ENCODE results near the gene ZHX3. TPM values are rescaled to one million over a fixed set of nuclear protein-coding genes. Genes with fewer than 3 reads are reported as not detected.

Gene ZHX3
- total and polyA plus RNA-seq, 2 of the 13 experiments (the other 11 are each of a cell fraction or from before 2014, with no cell fraction given), result 8.4 to 11.7 TPM

DNA sequence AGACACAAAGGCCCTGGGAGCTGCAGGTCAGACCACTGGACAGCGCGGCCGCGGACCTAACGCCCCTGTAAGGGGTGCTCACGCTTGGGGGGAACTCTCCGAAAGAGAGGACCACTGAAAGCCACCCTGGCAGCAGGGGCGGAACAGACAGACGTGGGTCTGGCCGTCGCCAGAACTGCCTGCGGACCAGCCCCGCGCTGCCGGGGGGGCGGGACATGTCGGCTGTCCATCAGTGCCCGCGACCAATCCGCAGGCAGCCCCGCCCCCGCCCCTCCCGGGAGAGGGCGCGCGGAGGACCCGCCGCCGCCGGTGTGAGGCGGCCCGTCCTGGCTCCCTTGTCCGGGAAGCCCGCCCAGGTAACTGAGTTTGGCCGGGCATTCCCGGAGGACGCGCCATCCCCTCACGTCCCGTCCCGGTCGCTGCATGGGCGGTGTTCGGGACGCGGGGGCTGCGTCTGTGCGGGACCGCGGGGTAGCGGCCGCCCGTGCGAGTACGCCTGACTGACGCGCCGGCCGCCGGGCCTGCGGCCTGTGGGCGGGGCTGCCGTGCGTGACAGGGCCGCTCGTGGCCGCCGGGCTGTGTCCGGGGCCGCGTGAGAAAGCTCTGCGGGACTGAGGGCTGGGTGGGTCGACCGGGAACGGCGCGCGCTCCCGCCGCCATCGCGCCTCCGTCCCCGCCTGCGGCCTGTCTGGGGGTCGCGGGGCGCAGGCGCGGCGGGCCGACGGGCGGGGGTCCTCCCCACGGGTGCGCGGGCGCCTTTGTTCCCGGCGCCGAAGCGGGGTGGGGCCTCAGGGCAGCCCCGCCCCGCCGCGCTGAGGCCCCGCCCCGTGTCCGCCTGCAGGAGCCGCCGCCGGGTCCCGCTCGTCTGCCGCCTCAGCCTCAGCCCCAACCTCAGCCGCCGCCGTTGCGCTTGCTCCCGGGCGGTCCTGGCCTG lies 180.6 kb downstream of the ZHX3 start, which contains the start of gene PLCG1 (continued):
- TF ChIP-seq RERE (CRISPR knock-in tag; IDR thresholded peaks at IDR 0.05; ENCODE audit: low read depth) (no peak), ZNF276 (CRISPR knock-in tag; IDR thresholded peaks at IDR 0.05; ENCODE audit: low read depth) (peak; percentile 36; the same call in 1 of the 2 replicates), AGO1 (IDR thresholded peaks at IDR 0.05; ENCODE audit: low read depth, low read length, poor library complexity, severe bottlenecking) (no peak), ZNF292 (CRISPR knock-in tag; IDR thresholded peaks at IDR 0.05; ENCODE audit: borderline replicate concordance, low read depth) (no peak; the same call in 1 of the 2 replicates), SETDB1 (CRISPR knock-in tag; IDR thresholded peaks at IDR 0.05; ENCODE audit: borderline replicate concordance) (no peak), JUN (CRISPR knock-in tag; IDR thresholded peaks at IDR 0.05) (no peak; the same call in none of the 2 replicates), RAD21 (CRISPR knock-in tag; IDR thresholded peaks at IDR 0.05) (peak; percentile 64; the same call in 1 of the 2 replicates), U2AF1 (optimal IDR thresholded peaks at IDR 0.05; ENCODE audit: low read depth, low read length) (peak; percentile 81), NCOA1 (CRISPR knock-in tag; IDR thresholded peaks at IDR 0.05) (no peak), MIER2 (CRISPR knock-in tag; IDR thresholded peaks at IDR 0.05) (0 out of 2 replicates have a peak, but pooled peaks have one; percentile 57), NFKB2 (CRISPR knock-in tag; IDR thresholded peaks at IDR 0.05; ENCODE audit: borderline replicate concordance) (peak; percentile 88; the same call in 1 of the 2 replicates), ZBTB2 (CRISPR knock-in tag; IDR thresholded peaks at IDR 0.05; ENCODE audit: low read depth) (peak; percentile 84; the same call in 1 of the 2 replicates), ZNF512 (CRISPR knock-in tag; IDR thresholded peaks at IDR 0.05) (no peak), GLI4 (CRISPR knock-in tag; IDR thresholded peaks at IDR 0.05; ENCODE audit: borderline replicate concordance) (peak; percentile 8; the same call in 1 of the 2 replicates)
- TF ChIP-seq, protein P1, sequence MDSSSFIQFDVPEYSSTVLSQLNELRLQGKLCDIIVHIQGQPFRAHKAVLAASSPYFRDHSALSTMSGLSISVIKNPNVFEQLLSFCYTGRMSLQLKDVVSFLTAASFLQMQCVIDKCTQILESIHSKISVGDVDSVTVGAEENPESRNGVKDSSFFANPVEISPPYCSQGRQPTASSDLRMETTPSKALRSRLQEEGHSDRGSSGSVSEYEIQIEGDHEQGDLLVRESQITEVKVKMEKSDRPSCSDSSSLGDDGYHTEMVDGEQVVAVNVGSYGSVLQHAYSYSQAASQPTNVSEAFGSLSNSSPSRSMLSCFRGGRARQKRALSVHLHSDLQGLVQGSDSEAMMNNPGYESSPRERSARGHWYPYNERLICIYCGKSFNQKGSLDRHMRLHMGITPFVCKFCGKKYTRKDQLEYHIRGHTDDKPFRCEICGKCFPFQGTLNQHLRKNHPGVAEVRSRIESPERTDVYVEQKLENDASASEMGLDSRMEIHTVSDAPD (CRISPR knock-in tag; IDR thresholded peaks at IDR 0.05), result no peak
